GM12874 (cell line): Measurements from ENCODE around the gene TAF4.

Source experiments
- TF ChIP-seq, protein P1 (sequence below): IDR thresholded peaks from 2 replicates; pipeline ENCODE4 v1.5.1; 2011; ENCODE audit warnings: low read depth, mild to moderate bottlenecking, control low read depth, low read length, moderate library complexity; ENCODE audit not compliant: insufficient read depth

Gene TAF4

DNA sequence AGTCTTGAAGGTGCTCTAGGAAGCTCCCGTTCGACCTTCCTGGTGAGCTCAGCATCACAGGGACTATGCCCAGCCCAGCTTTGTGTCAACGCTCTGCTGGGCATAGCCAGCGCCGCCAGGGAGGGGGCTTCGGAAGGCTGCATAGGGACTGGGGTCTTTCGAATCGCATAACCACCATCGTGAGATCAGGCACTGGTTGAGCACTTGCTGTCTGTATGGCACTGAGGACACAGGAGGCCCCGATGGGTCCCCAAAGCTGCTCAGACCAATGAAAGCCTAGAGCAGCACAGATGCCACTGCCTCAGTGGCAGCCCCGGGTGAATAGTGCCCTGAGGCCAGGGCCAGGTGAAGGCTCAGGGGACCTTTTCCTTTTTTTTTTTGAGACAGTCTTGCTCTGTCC, 96.7 kb downstream of the TAF4 start:
- TF ChIP-seq, protein P1, sequence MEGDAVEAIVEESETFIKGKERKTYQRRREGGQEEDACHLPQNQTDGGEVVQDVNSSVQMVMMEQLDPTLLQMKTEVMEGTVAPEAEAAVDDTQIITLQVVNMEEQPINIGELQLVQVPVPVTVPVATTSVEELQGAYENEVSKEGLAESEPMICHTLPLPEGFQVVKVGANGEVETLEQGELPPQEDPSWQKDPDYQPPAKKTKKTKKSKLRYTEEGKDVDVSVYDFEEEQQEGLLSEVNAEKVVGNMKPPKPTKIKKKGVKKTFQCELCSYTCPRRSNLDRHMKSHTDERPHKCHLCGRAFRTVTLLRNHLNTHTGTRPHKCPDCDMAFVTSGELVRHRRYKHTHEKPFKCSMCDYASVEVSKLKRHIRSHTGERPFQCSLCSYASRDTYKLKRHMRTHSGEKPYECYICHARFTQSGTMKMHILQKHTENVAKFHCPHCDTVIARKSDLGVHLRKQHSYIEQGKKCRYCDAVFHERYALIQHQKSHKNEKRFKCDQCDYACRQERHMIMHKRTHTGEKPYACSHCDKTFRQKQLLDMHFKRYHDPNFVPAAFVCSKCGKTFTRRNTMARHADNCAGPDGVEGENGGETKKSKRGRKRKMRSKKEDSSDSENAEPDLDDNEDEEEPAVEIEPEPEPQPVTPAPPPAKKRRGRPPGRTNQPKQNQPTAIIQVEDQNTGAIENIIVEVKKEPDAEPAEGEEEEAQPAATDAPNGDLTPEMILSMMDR = no peak

DNA sequence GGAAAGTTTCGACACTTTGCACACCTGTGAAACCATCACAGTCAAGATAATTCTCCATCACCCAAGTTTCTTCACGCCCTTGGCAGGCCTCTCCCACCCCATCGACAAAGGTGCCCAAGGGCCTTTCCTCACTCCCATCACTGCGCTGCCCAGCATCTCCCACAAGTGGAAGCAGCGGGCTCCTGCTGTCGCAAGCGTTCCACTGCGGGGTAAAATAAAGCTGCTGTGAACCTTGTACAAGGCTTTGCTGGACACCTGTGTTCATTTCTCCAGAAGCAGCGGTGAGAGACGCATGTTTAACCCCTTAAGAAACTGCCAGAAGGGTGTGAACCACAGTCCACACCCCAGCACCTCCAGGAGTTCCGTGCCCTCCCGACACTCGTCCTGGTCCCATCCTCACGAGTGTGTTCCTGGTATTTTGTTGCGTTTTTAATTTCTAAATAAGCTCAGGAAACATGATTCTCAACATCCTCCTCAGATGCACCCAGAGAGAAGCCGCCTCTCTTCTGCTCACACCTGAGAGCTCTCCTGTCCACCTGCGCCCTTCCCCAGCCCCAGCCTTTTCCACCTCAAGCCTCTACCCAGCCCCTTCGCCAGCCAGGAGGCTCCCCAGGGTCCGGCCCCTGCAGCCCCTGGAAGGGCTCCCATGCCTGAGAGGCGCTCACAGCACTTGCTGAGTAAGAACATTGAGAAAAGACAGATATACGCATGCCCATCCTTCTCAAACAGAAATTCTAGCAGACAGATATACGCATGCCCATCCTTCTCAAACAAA, 97.5 kb downstream of the TAF4 start:
- TF ChIP-seq, protein P1 = no peak

- TF ChIP-seq, protein P1 = no peak
Observed at GRCh38 chr20:61967300-61967699, 98.4 kb downstream of the TAF4 start.

GRCh38 chr20:61966492-61967244, 99.0 kb downstream of the TAF4 start:
- TF ChIP-seq, protein P1 = no peak

GRCh38 chr20:61965606-61966491, 99.8 kb downstream of the TAF4 start:
- TF ChIP-seq, protein P1 = no peak

DNA sequence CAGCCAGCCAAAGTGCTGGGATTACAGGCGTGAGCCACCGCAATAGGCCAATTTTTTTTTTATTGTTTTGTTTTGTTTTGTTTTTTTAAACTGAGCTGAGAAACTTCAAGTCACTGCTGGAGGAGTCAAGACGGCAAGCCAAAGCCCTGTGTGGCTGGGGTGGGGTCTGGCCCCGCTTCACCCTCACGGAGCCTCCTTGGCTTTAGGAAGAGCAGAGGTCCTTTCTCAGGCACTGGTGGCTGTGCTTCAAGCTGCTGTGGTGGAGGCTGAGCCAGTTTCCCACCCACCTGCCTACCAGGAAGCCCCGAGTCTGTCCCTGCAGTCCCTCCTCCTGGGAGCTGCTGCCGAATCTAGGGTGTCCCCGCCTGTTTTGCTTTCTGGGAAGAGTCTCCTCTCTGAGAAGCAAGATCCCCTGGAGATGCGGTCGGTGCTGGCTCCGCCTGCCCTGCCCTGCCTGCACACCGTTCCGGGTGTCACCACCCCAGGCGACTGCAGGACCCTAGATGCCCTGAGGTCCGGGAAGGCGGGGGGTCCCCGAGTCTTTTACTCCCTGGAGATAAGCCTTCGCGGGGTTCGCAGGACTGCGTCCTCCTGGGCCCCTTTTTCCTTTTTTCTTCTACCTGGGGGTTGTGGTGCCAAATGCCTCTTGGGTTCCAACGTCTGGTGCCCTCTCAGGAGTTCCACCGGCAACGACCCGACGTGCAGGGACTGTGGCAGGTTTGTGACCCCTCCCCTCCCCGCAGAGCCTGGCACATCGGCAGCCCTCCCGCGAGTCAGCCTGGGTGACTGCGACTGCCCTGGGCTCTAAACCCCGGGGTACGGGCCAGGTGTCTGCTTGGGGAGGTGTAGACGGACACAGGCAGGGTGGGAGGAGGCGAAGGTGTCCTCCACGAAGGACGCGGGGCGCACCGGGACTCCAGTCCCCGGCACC, 100.7 kb downstream of the TAF4 start:
- TF ChIP-seq, protein P1 = no peak
